ENCODE results near the gene CFP. TPM values are rescaled to one million over a fixed set of nuclear protein-coding genes. Genes with fewer than 3 reads are reported as not detected.
"Not testable (repeated sequence)": the region's sequence is repeated elsewhere in the genome, so short reads cannot be mapped to it uniquely, and the experiment has no call there.

Gene CFP
- total RNA-seq (1 to 10 TPM; 1.9 to 2.8 TPM), polyA plus RNA-seq (ENCODE audit: insufficient read depth, low read depth, low replicate concordance) (4.4 TPM)
- long read RNA-seq, donor 1, result 0 reads
- long read RNA-seq, donor 2, result 0 reads

DNA sequence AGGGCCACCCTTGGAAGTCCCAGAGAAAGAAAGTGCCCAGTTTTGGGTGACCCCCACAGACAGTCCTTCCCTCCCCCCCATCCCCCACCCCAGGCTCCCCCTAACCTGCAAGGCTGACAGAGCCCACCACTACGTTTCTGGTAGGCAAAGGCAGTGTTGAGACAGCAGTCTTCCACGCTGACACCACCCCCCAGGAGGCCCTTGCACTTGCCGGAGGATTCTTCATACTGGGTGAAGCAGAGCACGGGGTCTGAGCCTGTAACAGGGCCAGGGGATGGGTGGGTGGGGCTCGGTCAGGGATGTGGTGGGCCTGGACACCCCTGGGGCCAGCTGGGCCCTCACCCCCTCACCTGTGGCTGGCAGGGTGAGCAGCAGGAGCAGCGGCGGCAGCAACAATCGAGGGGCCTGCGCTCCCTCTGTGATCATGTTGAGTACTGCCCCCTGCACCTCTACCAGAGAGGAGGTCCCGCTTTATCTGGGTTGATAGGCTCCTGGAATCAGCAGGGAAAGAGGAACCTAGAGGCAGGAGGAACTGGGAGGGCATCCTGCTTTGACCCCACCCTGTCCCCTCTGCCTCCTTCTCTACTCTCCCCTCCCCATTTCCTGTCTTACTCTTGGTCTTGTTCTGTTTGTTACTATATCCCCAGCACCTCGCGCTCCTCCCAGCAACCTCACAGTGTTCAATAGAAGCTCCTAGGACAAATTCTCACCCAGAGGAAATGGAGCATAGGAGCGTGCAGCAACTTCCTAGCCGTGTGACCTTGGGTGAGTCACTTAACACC lies at the start of gene CFP:
Gene CFP (minus strand): TSS at position 512 of the 782 bp plus-strand sequence. CDS start 86 bp downstream, at position 426.
- no peaks in the 10 kb centered on the region for H3K9me3 ChIP-seq
- DNase-seq, result no peak
- no peaks in the 10 kb centered on the region for H3K4me1 ChIP-seq
- H3K36me3 ChIP-seq (ENCODE audit: low read depth, missing control alignments), result no peaks in the 10 kb centered on the region
- intact Hi-C loops (cut with DNase I; ENCODE audit: low total_unique reads), result no loop called here
- no peak for TF ChIP-seq CTCF (IDR thresholded peaks at IDR 0.05)
- no peak for TF ChIP-seq POLR2A (IDR thresholded peaks at IDR 0.05)
- H3K27ac ChIP-seq, result no peak within 1 kb of the TSS
- 62 to 68% methylated on average over 4 to 5 of the region's 14 CpGs for WGBS, 2 donors
- no peak within 1 kb of the TSS for H3K4me3 ChIP-seq
- H3K27me3 ChIP-seq, result no peaks in the 10 kb centered on the region

- H3K27ac ChIP-seq; intact Hi-C loops (cut with DNase I; ENCODE audit: low total_unique reads); H3K4me1 ChIP-seq; H3K4me3 ChIP-seq; H3K36me3 ChIP-seq (ENCODE audit: low read depth, missing control alignments); DNase-seq; H3K9me3 ChIP-seq; H3K27me3 ChIP-seq: not testable (repeated sequence)
- 70 to 75% methylated on average over 7 of the region's 7 CpGs for WGBS, 2 donors
Measured at GRCh38 chrX:47675959-47676859, 46.5 kb upstream of the CFP start.

DNA sequence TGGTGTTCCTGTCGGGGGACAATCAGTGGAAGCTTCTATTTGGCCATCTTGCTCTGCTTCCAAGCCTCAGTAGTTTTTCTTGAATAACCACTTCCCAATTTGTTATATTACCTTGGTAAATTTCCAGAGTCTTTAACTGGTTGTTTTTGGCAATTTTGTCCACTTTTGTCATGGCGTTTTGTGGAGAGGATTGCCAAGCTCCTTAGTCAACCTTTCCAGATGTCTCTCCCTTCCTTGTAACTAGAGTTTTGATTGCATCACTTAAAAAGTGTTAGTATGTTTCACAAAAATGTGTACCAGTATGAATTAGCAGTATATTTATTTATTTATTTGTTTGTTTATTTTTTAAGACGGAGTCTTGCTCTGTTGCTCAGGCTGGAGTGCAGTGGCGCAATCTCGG lies 45.0 kb upstream of the CFP start:
- H3K4me3 ChIP-seq, result no peak overlapping the region
- H3K9me3 ChIP-seq, result no peaks in the 10 kb centered on the region
- no peak for DNase-seq
- H3K27me3 ChIP-seq, result no peaks in the 10 kb centered on the region
- intact Hi-C loops (cut with DNase I; ENCODE audit: low total_unique reads), result no loop called here
- 81 to 85% methylated on average over 5 of the region's 5 CpGs for WGBS, 2 donors
- H3K4me1 ChIP-seq, result no peaks in the 10 kb centered on the region
- no peaks in the 10 kb centered on the region for H3K36me3 ChIP-seq (ENCODE audit: low read depth, missing control alignments)
- no peak overlapping the region for H3K27ac ChIP-seq
- TF ChIP-seq CTCF (IDR thresholded peaks at IDR 0.05), result no peak
- no peak for TF ChIP-seq POLR2A (IDR thresholded peaks at IDR 0.05)

DNA sequence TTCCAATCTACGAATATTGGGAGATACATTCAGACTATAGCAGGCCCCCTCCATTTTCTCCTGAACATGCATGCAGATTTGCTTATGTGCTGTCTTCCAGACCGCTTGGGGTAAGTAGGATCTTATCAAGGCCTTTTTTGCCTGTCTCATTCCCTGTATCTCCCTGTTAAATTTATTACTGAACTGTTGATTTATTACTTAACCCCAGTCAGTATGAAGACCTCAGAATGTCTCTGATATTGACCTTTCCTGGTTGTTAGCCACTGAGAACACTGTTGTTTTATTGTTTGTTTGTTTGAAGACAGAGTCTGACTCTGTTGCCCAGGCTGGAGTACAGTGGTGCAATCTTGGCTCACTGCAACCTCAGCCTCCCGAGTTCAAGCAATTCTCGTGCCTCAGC lies 36.1 kb upstream of the CFP start:
- WGBS, 2 donors, result 88 to 100% methylated on average over 4 of the region's 4 CpGs
- H3K36me3 ChIP-seq (ENCODE audit: low read depth, missing control alignments); H3K27me3 ChIP-seq; H3K4me3 ChIP-seq; H3K9me3 ChIP-seq; DNase-seq; intact Hi-C loops (cut with DNase I; ENCODE audit: low total_unique reads); H3K27ac ChIP-seq; H3K4me1 ChIP-seq: not testable (repeated sequence)

DNA sequence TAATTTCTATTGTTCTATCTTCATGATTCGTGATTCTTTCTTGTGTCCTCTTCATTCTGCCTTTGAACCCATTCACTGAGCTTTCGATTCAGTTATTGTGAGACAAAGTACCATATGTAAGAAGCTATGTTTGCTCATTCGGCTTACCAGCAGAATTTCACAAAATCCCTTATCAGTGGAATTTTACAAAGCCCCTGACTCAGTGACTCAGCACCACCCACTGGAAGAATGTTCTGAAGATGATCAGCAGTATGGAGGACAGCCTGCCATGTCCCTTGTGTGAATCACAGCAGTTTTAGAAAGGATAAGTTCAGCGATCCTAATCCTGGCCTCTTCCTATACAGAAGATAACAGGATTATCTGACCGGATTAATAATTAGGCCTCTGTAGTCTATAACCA lies 35.0 kb upstream of the CFP start:
- Histone ChIP-seq H3K4me1 (no peaks in the 10 kb centered on the region), H3K27ac (no peak overlapping the region), H3K9me3 (no peaks in the 10 kb centered on the region), H3K4me3 (no peak overlapping the region), H3K27me3 (no peaks in the 10 kb centered on the region), H3K36me3 (ENCODE audit: low read depth, missing control alignments) (no peaks in the 10 kb centered on the region)
- no peak for DNase-seq
- intact Hi-C loops (cut with DNase I; ENCODE audit: low total_unique reads), result no loop called here
- WGBS, 2 donors, result 89 to 97% methylated on average over 4 to 5 of the region's 5 CpGs
- no peak for TF ChIP-seq CTCF (IDR thresholded peaks at IDR 0.05)
- TF ChIP-seq POLR2A (IDR thresholded peaks at IDR 0.05), result no peak
